Tibial nerve (tissue), 3 donors: Measurements from ENCODE around the gene PPP1R7.

Experiments used
- POLR2A ChIP-seq, 2 donors: fragments of 450-650 bp; IDR thresholded peaks; one replicate each; pipeline ENCODE4 v1.6.1; 2017; ENCODE audit warnings: antibody characterized with exemption in 2 of 2, mild to moderate bottlenecking in 2 of 2, moderate library complexity in 2 of 2
- TF ChIP-seq, protein P1 (sequence below), 5 experiments: fragments of 200-600 bp in 3 of 5; fragments of 450-650 bp in 2 of 5; sonication (generic) in 3 of 5; IDR thresholded peaks; one replicate each; pipeline ENCODE4 v1.5.1; 2016 to 2019; ENCODE audit warnings: antibody characterized with exemption in 5 of 5, mild to moderate bottlenecking in 3 of 5, moderate library complexity in 2 of 5

DNA sequence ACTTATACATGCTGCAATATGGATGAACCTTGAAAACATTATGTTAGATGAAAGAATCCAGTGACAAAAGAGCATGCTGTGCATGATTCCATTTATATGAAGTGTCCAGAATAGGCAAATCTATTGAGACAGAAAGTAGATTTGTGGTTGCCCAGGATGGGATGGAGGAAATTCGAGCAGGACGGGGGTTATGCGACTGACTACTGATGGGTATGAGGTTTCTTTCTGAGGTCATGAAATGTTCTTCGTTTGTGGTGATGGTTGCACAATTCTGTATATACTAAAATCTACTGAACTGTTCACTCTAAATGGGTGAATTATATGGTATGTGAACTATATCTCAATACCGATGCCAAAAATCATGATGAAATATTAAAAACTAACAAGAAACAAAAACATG, 29.3 kb upstream of the PPP1R7 start:
- TF ChIP-seq, protein P1, sequence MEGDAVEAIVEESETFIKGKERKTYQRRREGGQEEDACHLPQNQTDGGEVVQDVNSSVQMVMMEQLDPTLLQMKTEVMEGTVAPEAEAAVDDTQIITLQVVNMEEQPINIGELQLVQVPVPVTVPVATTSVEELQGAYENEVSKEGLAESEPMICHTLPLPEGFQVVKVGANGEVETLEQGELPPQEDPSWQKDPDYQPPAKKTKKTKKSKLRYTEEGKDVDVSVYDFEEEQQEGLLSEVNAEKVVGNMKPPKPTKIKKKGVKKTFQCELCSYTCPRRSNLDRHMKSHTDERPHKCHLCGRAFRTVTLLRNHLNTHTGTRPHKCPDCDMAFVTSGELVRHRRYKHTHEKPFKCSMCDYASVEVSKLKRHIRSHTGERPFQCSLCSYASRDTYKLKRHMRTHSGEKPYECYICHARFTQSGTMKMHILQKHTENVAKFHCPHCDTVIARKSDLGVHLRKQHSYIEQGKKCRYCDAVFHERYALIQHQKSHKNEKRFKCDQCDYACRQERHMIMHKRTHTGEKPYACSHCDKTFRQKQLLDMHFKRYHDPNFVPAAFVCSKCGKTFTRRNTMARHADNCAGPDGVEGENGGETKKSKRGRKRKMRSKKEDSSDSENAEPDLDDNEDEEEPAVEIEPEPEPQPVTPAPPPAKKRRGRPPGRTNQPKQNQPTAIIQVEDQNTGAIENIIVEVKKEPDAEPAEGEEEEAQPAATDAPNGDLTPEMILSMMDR (IDR thresholded peaks at IDR 0.05): no peak
- no peak for TF ChIP-seq POLR2A (IDR thresholded peaks at IDR 0.05)
